HG03460 (cell line): ENCODE results near the gene ACAA1.
"Not testable (repeated sequence)": the region's sequence is repeated elsewhere in the genome, so short reads cannot be mapped to it uniquely, and the experiment has no call there.

Experiments
- ATAC-seq: cut with Tn5 transposase; IDR thresholded peaks from one replicate; pipeline ENCODE4 v1.9.1; 2021; ENCODE audit not compliant: unreplicated experiment

The ACAA1 gene

GRCh38 chr3:38083871-38084333, 53.0 kb downstream of the ACAA1 start:
- ATAC-seq: no peak

- not testable (repeated sequence) for ATAC-seq
These were observed 53.7 kb downstream of the ACAA1 start for GRCh38 chr3:38083254-38083653.

- ATAC-seq: not testable (repeated sequence)
These were observed 54.6 kb downstream of the ACAA1 start for GRCh38 chr3:38082296-38082695.

GRCh38 chr3:38077073-38077472, 59.9 kb downstream of the ACAA1 start:
- ATAC-seq: not testable (repeated sequence)
